ENCODE results near the gene ZNF536.

GRCh38 chr19:30555075-30555790 is 183.0 kb downstream of the ZNF536 start:
- TF ChIP-seq CTCF (IDR thresholded peaks at IDR 0.05) (no peak), POLR2A (IDR thresholded peaks at IDR 0.05) (no peak), EP300 (IDR thresholded peaks at IDR 0.05) (no peak)

All from tibial nerve (tissue), 4 donors.